Colonic mucosa (tissue), 4 donors: ENCODE measurements around the gene RLN3. TPM values are rescaled to one million over a fixed set of nuclear protein-coding genes. Genes with fewer than 3 reads are reported as not detected.
A peak's percentile ranks its signal among the peaks of the same experiment; 100 is the strongest.
"Not testable (repeated sequence)": the region's sequence is repeated elsewhere in the genome, so short reads cannot be mapped to it uniquely, and the experiment has no call there.

Experiments used
- DNase-seq: peaks from one replicate; pipeline ENCODE4 v3.0.0-alpha.2; 2020
- H3K27ac ChIP-seq: fragments of 200-600 bp; one replicate; pipeline ENCODE4 v1.8.0; 2021
- H3K27me3 ChIP-seq: fragments of 200-600 bp; one replicate; pipeline ENCODE4 v1.8.0; 2021
- H3K36me3 ChIP-seq: fragments of 200-600 bp; one replicate; pipeline ENCODE4 v1.8.0; 2021
- H3K4me1 ChIP-seq: fragments of 200-600 bp; one replicate; pipeline ENCODE4 v1.8.0; 2021; ENCODE audit warnings: mild to moderate bottlenecking
- H3K4me3 ChIP-seq: fragments of 200-600 bp; one replicate; pipeline ENCODE4 v1.8.0; 2021
- H3K9ac ChIP-seq, 2 donors: one replicate each; pipeline ENCODE4 v1.7.0; 2013; ENCODE audit warnings: control low read depth in 2 of 2, low read depth in 2 of 2, low read length in 2 of 2
- H3K9me3 ChIP-seq: fragments of 200-600 bp; one replicate; pipeline ENCODE4 v1.8.0; 2021
- CTCF ChIP-seq: fragments of 200-600 bp; IDR thresholded peaks from one replicate; pipeline ENCODE4 v1.8.0; 2022; ENCODE audit warnings: antibody characterized with exemption, mild to moderate bottlenecking
- intact Hi-C: fragments of 100-400 bp; cut with DNase I; formaldehyde crosslinking; loops from one replicate; pipeline ENCODE4 v1.14.1; 2022
- total RNA-seq, 2 donors: library from RNA; stranded (reverse); fragmentation: NEBNext Ultra II Directional in 1 of 2; extraction: Animal tissue kit (Norgen Biotek cat#: 25700) in 1 of 2; gene quantifications; one replicate each; pipeline ENCODE4 v1.2.1, GENCODE V29; 2021
- donor health status: healthy.
- donor health status: DM: no; HTN: no; CAD: no.
- donor health status: DM: no; HTN: no; CAD: no.

The RLN3 gene
- total RNA-seq, 2 donors from 2014 or later: not detected

- Histone ChIP-seq H3K36me3 (no peaks in the 10 kb centered on the region), H3K9me3 (no peaks in the 10 kb centered on the region), H3K9ac (no peak overlapping the region), H3K4me3 (no peak overlapping the region), H3K27ac (no peak overlapping the region), H3K4me1 (no peaks in the 10 kb centered on the region), H3K27me3 (no peaks in the 10 kb centered on the region)
- no peak for TF ChIP-seq CTCF
- DNase-seq: no peak
- intact Hi-C loops: no loop called here
These were observed 8.8 kb upstream of the RLN3 start for GRCh38 chr19:14019100-14019499.

DNA sequence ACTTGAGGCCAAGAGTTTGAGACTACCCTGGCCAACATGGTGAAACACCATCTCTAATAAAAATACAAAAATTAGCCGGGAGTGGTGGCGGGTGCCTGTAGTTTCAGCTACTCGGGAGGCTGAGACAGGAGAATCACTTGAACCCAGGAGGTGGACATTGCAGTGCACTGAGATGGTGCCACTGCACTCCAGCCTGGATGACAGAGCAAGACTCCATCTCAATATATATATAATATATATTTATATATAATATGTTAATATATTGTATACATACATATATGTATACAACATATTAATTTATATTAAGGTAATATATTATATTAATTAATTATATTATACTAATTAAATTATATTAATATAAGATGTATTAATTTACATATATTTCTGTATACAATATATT is 8.2 kb upstream of the RLN3 start:
- H3K9me3 ChIP-seq, H3K9ac ChIP-seq, intact Hi-C loops, H3K36me3 ChIP-seq, H3K27me3 ChIP-seq, H3K4me3 ChIP-seq, H3K4me1 ChIP-seq, H3K27ac ChIP-seq, DNase-seq: not testable (repeated sequence)

DNA sequence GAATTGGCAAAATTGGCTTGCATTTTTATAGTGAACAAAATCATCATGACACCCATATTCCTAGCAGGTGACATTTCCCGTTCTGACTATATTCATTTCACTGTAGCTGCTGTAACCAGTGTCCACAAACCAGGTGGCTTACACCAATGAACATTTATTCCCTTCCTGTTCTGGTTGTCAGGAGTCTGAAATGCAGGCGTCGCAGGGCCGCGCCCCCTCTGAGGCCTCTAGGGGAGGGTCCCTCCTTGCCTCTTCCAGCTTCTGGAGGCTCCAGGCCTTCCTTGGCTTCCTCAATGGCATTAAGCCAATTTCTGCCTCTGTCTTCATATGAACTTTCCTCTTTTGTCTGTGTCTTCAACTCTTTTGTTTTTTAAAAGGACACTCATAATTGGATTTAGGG is 6.5 kb upstream of the RLN3 start:
- Histone ChIP-seq H3K4me1 (no peaks in the 10 kb centered on the region), H3K9me3 (no peaks in the 10 kb centered on the region), H3K27me3 (no peaks in the 10 kb centered on the region), H3K36me3 (no peaks in the 10 kb centered on the region), H3K4me3 (no peak overlapping the region), H3K27ac (no peak overlapping the region), H3K9ac (no peak overlapping the region)
- TF ChIP-seq CTCF: no peak
- intact Hi-C loops: no loop called here
- no peak for DNase-seq

GRCh38 chr19:14022469-14022868 is 5.5 kb upstream of the RLN3 start:
- Histone ChIP-seq H3K4me1 (no peaks in the 10 kb centered on the region), H3K4me3 (no peak overlapping the region), H3K9me3 (no peaks in the 10 kb centered on the region), H3K9ac (no peak overlapping the region), H3K27ac (no peak overlapping the region), H3K36me3 (no peaks in the 10 kb centered on the region), H3K27me3 (no peaks in the 10 kb centered on the region)
- no peak for TF ChIP-seq CTCF
- intact Hi-C loops: no loop called here
- no peak for DNase-seq

DNA sequence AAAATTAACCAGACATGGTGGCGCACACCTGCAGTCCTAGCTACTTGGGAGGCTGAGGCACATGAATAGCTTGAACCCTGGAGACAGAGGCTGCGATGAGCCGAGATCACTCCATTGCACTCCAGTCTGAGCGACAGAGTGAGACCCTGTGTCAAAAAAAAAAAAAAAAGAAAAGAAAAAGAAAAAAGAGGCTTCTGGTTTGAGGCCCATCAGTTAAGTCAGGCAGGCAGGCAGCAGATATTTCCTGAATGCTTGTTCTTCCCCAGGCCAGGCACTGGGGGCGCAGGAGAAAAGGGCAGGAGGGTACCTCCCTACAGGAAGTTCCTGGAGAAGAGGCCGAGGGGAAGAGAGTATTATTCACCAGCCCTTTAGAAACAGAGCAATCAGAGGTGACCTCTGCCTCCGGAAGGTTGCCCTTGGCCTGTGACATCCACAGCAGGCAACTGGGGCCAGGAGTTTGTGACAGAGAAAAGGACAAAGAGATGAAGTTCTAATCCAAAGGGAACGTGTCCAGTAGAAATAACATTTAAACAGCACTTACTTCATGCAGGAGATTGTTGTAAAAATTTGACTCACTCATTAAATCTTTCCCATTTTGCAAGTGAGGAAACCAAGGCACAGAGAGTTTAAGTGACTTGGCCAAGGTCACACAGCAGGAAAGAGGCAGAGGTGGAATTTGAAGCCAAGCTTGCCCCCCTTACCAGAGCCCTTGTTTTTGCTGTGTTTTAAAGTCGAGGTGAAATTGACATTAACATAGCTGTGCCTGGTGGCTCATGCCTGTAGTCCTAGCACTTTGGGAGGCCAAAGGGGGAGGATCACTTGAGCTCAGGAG is 4.3 kb upstream of the RLN3 start:
- intact Hi-C loops: no loop called here
- peak overlapping the region; percentile 23 for H3K27ac ChIP-seq
- H3K4me1 ChIP-seq: no peaks in the 10 kb centered on the region
- H3K36me3 ChIP-seq: no peaks in the 10 kb centered on the region
- H3K9me3 ChIP-seq: no peaks in the 10 kb centered on the region
- H3K27me3 ChIP-seq: no peaks in the 10 kb centered on the region
- H3K4me3 ChIP-seq: no peak overlapping the region
- H3K9ac ChIP-seq: no peak overlapping the region
- peak; percentile 41 for TF ChIP-seq CTCF
- peak; percentile 72 for DNase-seq

GRCh38 chr19:14026652-14027192 is 1.2 kb upstream of the RLN3 start:
- H3K27me3 ChIP-seq, H3K9me3 ChIP-seq, H3K36me3 ChIP-seq, DNase-seq, intact Hi-C loops, H3K9ac ChIP-seq, H3K27ac ChIP-seq, H3K4me3 ChIP-seq, H3K4me1 ChIP-seq: not testable (repeated sequence)
